A673 (cell line): Measurements from ENCODE around the gene SCMH1. TPM values are rescaled to one million over a fixed set of nuclear protein-coding genes. Genes with fewer than 3 reads are reported as not detected.

ENCODE experiments used
- BruUV-seq: library from RNA; stranded (reverse); fragments of 400-500 nt; replicated peaks from 2 replicates; lab custom pipeline; 2021; lab: Mats Ljungman, UMichigan
- CTCF ChIA-PET: fragments of 300-600 bp; sonication (Branson Sonifier 250); formaldehyde crosslinking; loops from one replicate; lab custom pipeline; 2022; ENCODE audit warnings: antibody characterized with exemption; lab: Charles Lee
- POLR2A ChIA-PET: fragments of 300-600 bp; sonication (Branson Sonifier 250); formaldehyde crosslinking; loops from one replicate; lab custom pipeline; 2022; ENCODE audit warnings: antibody characterized with exemption; ENCODE audit not compliant: low non-redundant PET; lab: Charles Lee
- DNase-seq: peaks from one replicate; pipeline ENCODE4 v3.0.0-alpha.2; 2015; ENCODE audit warnings: low spot score
- H3K27ac ChIP-seq: fragments of 200-600 bp; sonication (generic); 2 replicates; pipeline ENCODE4 v1.5.1; 2016; ENCODE audit warnings: mixed run types, low read depth, mild to moderate bottlenecking, mixed read lengths, antibody characterized with exemption, low read length; ENCODE audit not compliant: poor library complexity, severe bottlenecking
- H3K27me3 ChIP-seq: fragments of 200-600 bp; sonication (generic); replicated peaks from 2 replicates; pipeline ENCODE4 v1.6.1; 2017; ENCODE audit warnings: mixed run types, low read depth, mild to moderate bottlenecking, mixed read lengths, antibody characterized with exemption, low read length; ENCODE audit not compliant: insufficient read depth, poor library complexity
- H3K36me3 ChIP-seq: fragments of 200-600 bp; sonication (generic); 2 replicates; pipeline ENCODE4 v1.6.1; 2016; ENCODE audit warnings: mixed run types, mild to moderate bottlenecking, mixed read lengths, antibody characterized with exemption, low read length; ENCODE audit not compliant: insufficient read depth, poor library complexity, severe bottlenecking
- H3K4me1 ChIP-seq: fragments of 200-600 bp; sonication (generic); 2 replicates; pipeline ENCODE4 v1.6.1; 2017; ENCODE audit warnings: mixed run types, mild to moderate bottlenecking, mixed read lengths, antibody characterized with exemption, low read length; ENCODE audit not compliant: insufficient read depth, poor library complexity, severe bottlenecking
- H3K4me3 ChIP-seq: fragments of 200-600 bp; sonication (generic); 2 replicates; pipeline ENCODE4 v1.5.1; 2016; ENCODE audit warnings: low read depth, mixed run types, mild to moderate bottlenecking, mixed read lengths, low read length; ENCODE audit not compliant: poor library complexity, severe bottlenecking
- H3K9me3 ChIP-seq: fragments of 200-600 bp; sonication (generic); 2 replicates; pipeline ENCODE4 v1.6.1; 2016; ENCODE audit warnings: mixed run types, low read depth, mild to moderate bottlenecking, mixed read lengths, antibody characterized with exemption, low read length; ENCODE audit not compliant: poor library complexity, severe bottlenecking
- EZH2 ChIP-seq: fragments of 200-600 bp; sonication (generic); IDR thresholded peaks from 2 replicates; pipeline ENCODE4 v1.6.1; 2017; ENCODE audit warnings: borderline replicate concordance, low read depth, mild to moderate bottlenecking, mixed read lengths, antibody characterized with exemption, low read length; ENCODE audit not compliant: poor library complexity, severe bottlenecking
- intact Hi-C: fragments of 100-400 bp; cut with micrococcal nuclease; formaldehyde crosslinking; loops from one replicate; pipeline ENCODE4 v1.10.0; 2022; ENCODE audit not compliant: unreplicated experiment
- total RNA-seq: library from RNA; stranded (reverse); gene quantifications from 2 replicates; pipeline ENCODE4 v1.2.3, GENCODE V29; 2021
- TF ChIP-seq, protein P1 (sequence below): fragments of 300-800, 200-600 bp; sonication (generic); conservative IDR thresholded peaks from 2 replicates; pipeline ENCODE4 v1.5.1; 2017; ENCODE audit warnings: low read depth, mild to moderate bottlenecking, antibody characterized with exemption, low read length, moderate library complexity, mixed read lengths

Gene SCMH1
- total RNA-seq, 1 experiment from 2014 or later = 30.4 TPM

DNA sequence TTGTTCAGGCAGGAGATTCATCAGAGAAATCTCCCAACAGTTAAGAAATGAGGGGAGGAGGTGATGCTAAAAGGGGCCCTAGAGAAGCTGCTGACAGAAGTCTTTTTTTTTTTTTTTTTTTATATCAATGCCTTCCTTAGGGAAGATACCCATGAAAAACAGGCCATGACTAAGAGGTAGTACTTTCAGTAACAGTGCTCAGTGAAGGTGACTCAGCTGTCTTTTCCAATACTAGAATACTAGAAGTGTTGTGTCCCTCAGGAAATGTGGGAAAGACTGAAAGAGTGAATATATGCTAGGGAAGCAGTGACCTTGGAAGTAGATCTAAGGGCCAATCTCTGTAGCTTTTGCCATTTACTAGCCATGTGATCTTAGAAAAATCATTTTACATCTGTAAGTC is 168.1 kb downstream of the SCMH1 start:
- POLR2A ChIA-PET = no interaction called here
- DNase-seq = no peak

DNA sequence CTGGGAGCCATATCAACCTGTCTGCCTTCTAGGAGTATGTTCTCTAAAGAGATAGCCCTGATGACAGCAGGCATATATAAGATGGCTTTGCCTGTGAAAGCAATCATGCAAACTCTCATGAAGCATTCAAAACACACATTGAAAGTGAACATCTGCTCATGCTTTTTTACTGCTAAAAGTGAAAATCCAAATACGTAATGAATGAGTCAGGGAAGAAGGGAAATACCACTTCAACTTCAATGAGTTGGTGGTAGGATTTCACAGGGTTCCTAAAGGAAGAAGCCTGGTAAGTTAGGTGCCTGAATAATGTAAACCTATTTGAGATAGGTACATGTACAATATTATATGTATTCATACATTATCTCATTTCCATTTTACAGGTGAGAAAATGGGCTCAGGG is 170.1 kb downstream of the SCMH1 start:
- ChIA-PET POLR2A (no interaction called here), CTCF (no interaction called here)
- TF ChIP-seq, protein P1, sequence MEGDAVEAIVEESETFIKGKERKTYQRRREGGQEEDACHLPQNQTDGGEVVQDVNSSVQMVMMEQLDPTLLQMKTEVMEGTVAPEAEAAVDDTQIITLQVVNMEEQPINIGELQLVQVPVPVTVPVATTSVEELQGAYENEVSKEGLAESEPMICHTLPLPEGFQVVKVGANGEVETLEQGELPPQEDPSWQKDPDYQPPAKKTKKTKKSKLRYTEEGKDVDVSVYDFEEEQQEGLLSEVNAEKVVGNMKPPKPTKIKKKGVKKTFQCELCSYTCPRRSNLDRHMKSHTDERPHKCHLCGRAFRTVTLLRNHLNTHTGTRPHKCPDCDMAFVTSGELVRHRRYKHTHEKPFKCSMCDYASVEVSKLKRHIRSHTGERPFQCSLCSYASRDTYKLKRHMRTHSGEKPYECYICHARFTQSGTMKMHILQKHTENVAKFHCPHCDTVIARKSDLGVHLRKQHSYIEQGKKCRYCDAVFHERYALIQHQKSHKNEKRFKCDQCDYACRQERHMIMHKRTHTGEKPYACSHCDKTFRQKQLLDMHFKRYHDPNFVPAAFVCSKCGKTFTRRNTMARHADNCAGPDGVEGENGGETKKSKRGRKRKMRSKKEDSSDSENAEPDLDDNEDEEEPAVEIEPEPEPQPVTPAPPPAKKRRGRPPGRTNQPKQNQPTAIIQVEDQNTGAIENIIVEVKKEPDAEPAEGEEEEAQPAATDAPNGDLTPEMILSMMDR = no peak
- TF ChIP-seq EZH2 = no peak
- Histone ChIP-seq H3K27ac (no peak overlapping the region), H3K36me3 (peaks cover 5% of the 10 kb centered on the region), H3K27me3 (no peaks in the 10 kb centered on the region), H3K9me3 (no peaks in the 10 kb centered on the region), H3K4me1 (no peaks in the 10 kb centered on the region), H3K4me3 (no peak overlapping the region)
- DNase-seq = no peak
- intact Hi-C loops = no loop called here
- BruUV-seq = no TSS peak

More for the DNA sequence above, 168.1 kb downstream of the SCMH1 start:
- intact Hi-C loops = no loop called here
- H3K9me3 ChIP-seq = peaks cover 3% of the 10 kb centered on the region
- BruUV-seq = no TSS peak
- H3K27me3 ChIP-seq = no peaks in the 10 kb centered on the region
- H3K4me1 ChIP-seq = no peaks in the 10 kb centered on the region
- CTCF ChIA-PET = interaction anchor here (0.6 kb wide), 1 partner anchor 196 kb away, joined by 4 read pairs; no protein-coding TSS in a partner anchor
- no peak overlapping the region for H3K4me3 ChIP-seq
- no peak overlapping the region for H3K27ac ChIP-seq
- TF ChIP-seq, protein P1 = no peak
- TF ChIP-seq EZH2 = no peak
- peaks cover 5% of the 10 kb centered on the region for H3K36me3 ChIP-seq

DNA sequence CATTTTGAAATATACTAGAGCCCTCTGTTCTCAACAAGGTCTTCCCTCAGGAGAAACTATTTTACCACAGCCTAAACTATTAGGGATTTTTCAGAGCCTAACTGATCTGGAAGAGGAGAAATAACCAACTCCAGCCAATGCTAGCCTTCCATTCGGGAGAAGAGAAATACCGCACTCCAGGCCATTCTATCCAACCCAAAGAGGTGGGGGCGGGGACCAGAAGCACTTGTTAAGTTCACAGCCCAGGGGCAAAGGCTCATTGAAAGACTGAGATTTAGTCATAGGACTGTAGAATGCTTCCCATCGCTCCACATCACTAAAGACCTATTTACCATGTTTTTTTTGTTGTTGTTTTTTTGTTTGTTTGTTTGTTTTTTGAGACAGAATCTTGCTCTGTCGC is 185.2 kb downstream of the SCMH1 start:
- TF ChIP-seq, protein P1 = no peak
- no peak for TF ChIP-seq EZH2
- BruUV-seq = no TSS peak
- Histone ChIP-seq H3K9me3 (no peaks in the 10 kb centered on the region), H3K27me3 (no peaks in the 10 kb centered on the region), H3K4me3 (no peak overlapping the region), H3K27ac (no peak overlapping the region), H3K4me1 (no peaks in the 10 kb centered on the region), H3K36me3 (peaks cover 3% of the 10 kb centered on the region)
- DNase-seq = no peak
- POLR2A ChIA-PET = no interaction called here
- intact Hi-C loops = no loop called here
- CTCF ChIA-PET = no interaction called here
